ENCODE results near the gene SDK1.

DNA sequence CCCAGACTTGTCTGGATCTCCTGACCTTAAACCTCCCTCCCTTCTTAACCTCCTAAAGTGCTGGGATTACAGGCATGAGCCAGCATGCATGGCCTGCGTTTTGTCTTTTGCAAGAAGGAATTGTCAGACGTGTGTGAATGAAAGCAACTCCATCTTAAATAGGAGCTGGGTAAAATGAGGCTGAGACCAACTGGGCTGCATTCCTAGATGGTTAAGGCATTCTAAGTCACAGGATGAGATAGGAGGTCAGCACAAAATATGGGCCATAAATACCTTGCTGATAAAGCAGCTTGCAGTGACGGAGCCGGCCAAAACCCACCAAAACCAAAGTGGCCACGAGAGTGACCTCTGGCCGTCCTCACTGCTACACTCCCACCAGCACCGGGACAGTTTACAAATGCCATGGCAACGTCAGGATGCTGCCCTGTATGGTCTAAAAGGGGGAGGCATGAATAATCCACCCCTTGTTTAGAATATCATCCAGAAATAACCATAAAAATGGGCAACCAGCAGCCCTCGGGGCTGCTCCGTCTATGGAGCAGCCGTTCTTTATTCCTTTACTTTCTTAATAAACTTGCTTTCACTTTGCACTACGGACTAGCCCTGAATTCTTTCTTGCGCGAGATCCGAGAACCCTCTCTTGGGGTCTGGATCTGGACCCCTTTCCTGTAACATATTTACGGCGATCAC is 41.2 kb upstream of the SDK1 start:
- TF ChIP-seq, protein P1, sequence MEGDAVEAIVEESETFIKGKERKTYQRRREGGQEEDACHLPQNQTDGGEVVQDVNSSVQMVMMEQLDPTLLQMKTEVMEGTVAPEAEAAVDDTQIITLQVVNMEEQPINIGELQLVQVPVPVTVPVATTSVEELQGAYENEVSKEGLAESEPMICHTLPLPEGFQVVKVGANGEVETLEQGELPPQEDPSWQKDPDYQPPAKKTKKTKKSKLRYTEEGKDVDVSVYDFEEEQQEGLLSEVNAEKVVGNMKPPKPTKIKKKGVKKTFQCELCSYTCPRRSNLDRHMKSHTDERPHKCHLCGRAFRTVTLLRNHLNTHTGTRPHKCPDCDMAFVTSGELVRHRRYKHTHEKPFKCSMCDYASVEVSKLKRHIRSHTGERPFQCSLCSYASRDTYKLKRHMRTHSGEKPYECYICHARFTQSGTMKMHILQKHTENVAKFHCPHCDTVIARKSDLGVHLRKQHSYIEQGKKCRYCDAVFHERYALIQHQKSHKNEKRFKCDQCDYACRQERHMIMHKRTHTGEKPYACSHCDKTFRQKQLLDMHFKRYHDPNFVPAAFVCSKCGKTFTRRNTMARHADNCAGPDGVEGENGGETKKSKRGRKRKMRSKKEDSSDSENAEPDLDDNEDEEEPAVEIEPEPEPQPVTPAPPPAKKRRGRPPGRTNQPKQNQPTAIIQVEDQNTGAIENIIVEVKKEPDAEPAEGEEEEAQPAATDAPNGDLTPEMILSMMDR (IDR thresholded peaks at IDR 0.05; ENCODE audit: low read depth, low read length, poor library complexity, severe bottlenecking): no peak
- no peak for TF ChIP-seq EZH2phosphoT487 (IDR thresholded peaks at IDR 0.05; ENCODE audit: borderline replicate concordance, low read length)

Measured in DOHH2 (cell line).